Loucy (cell line): Measurements from ENCODE around the gene DRD5.
"Not testable (repeated sequence)": the region's sequence is repeated elsewhere in the genome, so short reads cannot be mapped to it uniquely, and the experiment has no call there.

Source experiments
- H2AFZ ChIP-seq: fragments of 200-600 bp; sonication (generic); 2 replicates; pipeline ENCODE4 v1.6.0; 2016; ENCODE audit warnings: antibody characterized with exemption, mild to moderate bottlenecking, low read length, moderate library complexity
- H3F3A ChIP-seq: fragments of 200-600 bp; 2 replicates; pipeline ENCODE4 v1.6.0; 2016; ENCODE audit warnings: antibody characterized with exemption, low read depth, mild to moderate bottlenecking
- H3K27me3 ChIP-seq: fragments of 200-600 bp; sonication (generic); 2 replicates; pipeline ENCODE4 v1.6.1; 2014; ENCODE audit warnings: low read length, mild to moderate bottlenecking; ENCODE audit not compliant: insufficient read depth, poor library complexity, severe bottlenecking
- H3K36me3 ChIP-seq: fragments of 200-600 bp; sonication (generic); 2 replicates; pipeline ENCODE4 v1.6.1; 2016; ENCODE audit warnings: low read length; ENCODE audit not compliant: insufficient read depth
- H3K4me1 ChIP-seq: fragments of 200-600 bp; sonication (generic); 2 replicates; pipeline ENCODE4 v1.5.1; 2014; ENCODE audit warnings: low read length, mild to moderate bottlenecking; ENCODE audit not compliant: insufficient read depth, poor library complexity, severe bottlenecking
- H3K4me2 ChIP-seq: fragments of 200-600 bp; sonication (generic); 2 replicates; pipeline ENCODE4 v1.6.0; 2014; ENCODE audit warnings: antibody characterized with exemption, low read length, low read depth, mild to moderate bottlenecking; ENCODE audit not compliant: poor library complexity, severe bottlenecking
- H3K4me3 ChIP-seq: fragments of 200-600 bp; sonication (generic); 2 replicates; pipeline ENCODE4 v1.5.1; 2014; ENCODE audit warnings: low read length, mild to moderate bottlenecking, mixed read lengths; ENCODE audit not compliant: poor library complexity, severe bottlenecking
- H3K79me2 ChIP-seq: fragments of 200-600 bp; sonication (generic); 2 replicates; pipeline ENCODE4 v1.6.1; 2014; ENCODE audit warnings: low read length; ENCODE audit not compliant: insufficient read depth
- H3K9ac ChIP-seq: fragments of 200-600 bp; sonication (generic); 2 replicates; pipeline ENCODE4 v1.6.0; 2014; ENCODE audit warnings: mild to moderate bottlenecking, low read depth, low read length, moderate library complexity; ENCODE audit not compliant: poor library complexity, severe bottlenecking
- H3K9me2 ChIP-seq: fragments of 200-600 bp; sonication (generic); replicated peaks from 2 replicates; pipeline ENCODE4 v1.6.1; 2016; ENCODE audit warnings: low read depth, low read length, mixed read lengths
- H3K9me3 ChIP-seq: fragments of 200-600 bp; sonication (generic); 2 replicates; pipeline ENCODE4 v1.6.1; 2014; ENCODE audit warnings: mild to moderate bottlenecking, antibody characterized with exemption, low read length, low read depth; ENCODE audit not compliant: insufficient read depth
- H4K20me1 ChIP-seq: fragments of 200-600 bp; sonication (generic); 2 replicates; pipeline ENCODE4 v1.6.0; 2014; ENCODE audit warnings: antibody characterized with exemption, low read length, mild to moderate bottlenecking; ENCODE audit not compliant: insufficient read depth, poor library complexity, severe bottlenecking
- EZH2phosphoT487 ChIP-seq: fragments of 200-600 bp; IDR thresholded peaks from 2 replicates; pipeline ENCODE4 v1.6.1; 2018; ENCODE audit warnings: antibody characterized with exemption, mild to moderate bottlenecking, moderate library complexity, borderline replicate concordance
- TF ChIP-seq, protein P1 (sequence below): fragments of 200-600 bp; sonication (generic); conservative IDR thresholded peaks from 2 replicates; pipeline ENCODE4 v1.5.1; 2014; ENCODE audit warnings: mild to moderate bottlenecking, antibody characterized with exemption, low read length

DRD5 gene

DNA sequence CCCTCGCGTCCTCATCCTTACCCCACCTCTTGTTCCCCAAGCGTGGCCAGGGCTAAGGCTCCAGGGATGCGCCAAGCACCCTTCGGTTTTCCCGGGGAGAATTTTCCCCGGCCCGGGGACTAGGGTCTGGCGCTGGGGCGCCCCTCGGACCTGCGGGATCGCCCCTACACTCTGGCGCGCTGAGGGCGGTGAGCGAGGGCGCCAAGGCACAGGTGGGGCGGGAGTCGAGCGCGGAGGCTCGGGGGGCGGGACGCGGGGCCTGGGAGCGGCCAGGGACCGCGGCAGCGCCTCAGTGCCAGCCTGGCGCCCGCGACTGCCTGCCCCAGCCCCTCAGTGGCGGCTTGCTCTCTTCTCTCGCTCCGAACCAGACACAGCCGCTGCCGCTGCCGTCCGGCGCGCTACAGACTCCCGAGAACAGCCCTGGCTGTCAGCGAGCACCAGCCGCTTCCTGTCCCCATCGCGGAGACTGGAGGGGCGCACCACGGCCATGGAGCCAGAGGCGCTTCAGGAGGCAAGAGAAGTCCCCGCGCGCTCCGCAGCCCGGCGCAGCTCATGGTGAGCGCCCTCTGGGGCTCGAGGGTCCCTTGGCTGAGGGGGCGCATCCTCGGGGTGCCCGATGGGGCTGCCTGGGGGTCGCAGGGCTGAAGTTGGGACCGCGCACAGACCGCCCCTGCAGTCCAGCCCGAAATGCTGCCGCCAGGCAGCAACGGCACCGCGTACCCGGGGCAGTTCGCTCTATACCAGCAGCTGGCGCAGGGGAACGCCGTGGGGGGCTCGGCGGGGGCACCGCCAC is at the start of gene DRD5:
Gene DRD5 (plus strand): TSS at position 292 of the 793 bp plus-strand sequence. CDS start 396 bp downstream, at position 688.
- H3K9me2 ChIP-seq: no peaks in the 10 kb centered on the region
- H2AFZ ChIP-seq: no peak within 1 kb of the TSS
- H3K4me2 ChIP-seq: no peak within 1 kb of the TSS
- no peaks in the 10 kb centered on the region for H3K36me3 ChIP-seq
- no peak for TF ChIP-seq EZH2phosphoT487
- TF ChIP-seq, protein P1, sequence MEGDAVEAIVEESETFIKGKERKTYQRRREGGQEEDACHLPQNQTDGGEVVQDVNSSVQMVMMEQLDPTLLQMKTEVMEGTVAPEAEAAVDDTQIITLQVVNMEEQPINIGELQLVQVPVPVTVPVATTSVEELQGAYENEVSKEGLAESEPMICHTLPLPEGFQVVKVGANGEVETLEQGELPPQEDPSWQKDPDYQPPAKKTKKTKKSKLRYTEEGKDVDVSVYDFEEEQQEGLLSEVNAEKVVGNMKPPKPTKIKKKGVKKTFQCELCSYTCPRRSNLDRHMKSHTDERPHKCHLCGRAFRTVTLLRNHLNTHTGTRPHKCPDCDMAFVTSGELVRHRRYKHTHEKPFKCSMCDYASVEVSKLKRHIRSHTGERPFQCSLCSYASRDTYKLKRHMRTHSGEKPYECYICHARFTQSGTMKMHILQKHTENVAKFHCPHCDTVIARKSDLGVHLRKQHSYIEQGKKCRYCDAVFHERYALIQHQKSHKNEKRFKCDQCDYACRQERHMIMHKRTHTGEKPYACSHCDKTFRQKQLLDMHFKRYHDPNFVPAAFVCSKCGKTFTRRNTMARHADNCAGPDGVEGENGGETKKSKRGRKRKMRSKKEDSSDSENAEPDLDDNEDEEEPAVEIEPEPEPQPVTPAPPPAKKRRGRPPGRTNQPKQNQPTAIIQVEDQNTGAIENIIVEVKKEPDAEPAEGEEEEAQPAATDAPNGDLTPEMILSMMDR: no peak
- no peaks in the 10 kb centered on the region for H3F3A ChIP-seq
- H3K27me3 ChIP-seq: no peaks in the 10 kb centered on the region
- H3K9me3 ChIP-seq: no peaks in the 10 kb centered on the region
- H3K4me3 ChIP-seq: no peak within 1 kb of the TSS
- H3K79me2 ChIP-seq: no peaks in the 10 kb centered on the region
- no peaks in the 10 kb centered on the region for H4K20me1 ChIP-seq
- no peak within 1 kb of the TSS for H3K9ac ChIP-seq
- no peaks in the 10 kb centered on the region for H3K4me1 ChIP-seq

DNA sequence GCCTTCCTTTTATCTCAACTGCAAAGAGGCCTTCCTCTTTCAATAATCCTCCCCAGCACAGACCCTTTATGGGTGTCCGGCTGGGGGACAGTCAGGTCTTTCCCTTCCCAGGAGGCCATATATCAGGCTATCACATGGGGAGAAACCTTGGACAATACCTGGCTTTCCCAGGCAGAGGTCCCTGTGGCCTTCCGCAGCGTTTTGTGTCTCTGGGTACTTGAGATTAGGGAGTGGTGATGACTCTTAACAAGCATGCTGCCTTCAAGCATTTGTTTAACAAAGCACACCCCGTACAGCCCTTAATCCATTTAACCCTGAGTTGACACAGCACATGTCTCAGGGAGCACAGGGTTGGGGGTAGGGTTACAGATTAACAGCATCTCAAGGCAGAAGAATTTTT is 49.2 kb upstream of the DRD5 start:
- not testable (repeated sequence) for H3K27me3 ChIP-seq, H4K20me1 ChIP-seq, H3K4me2 ChIP-seq, H3K4me3 ChIP-seq, H3K79me2 ChIP-seq, H3K9me2 ChIP-seq, H3F3A ChIP-seq, H3K36me3 ChIP-seq, H3K9me3 ChIP-seq, H3K9ac ChIP-seq, H2AFZ ChIP-seq, H3K4me1 ChIP-seq

DNA sequence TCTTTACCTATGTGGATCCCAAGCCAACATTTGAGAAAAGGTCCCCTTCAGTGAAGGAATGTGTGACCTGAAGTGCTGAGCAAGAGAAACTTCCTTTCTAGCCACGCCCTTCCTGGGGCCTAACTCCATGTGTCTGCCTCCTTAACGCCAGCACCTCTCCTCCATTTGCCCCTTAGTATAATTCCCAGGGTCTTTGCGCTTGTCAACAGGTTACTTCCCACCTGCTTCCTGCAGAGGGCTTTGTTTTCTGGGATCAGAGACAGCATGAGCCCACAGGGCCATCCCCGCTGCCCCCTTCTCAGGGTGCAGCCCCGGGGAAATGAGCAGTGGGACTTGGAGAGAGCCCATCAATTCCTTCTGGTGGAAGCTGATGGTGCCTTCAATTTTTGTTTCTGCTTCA is 45.9 kb upstream of the DRD5 start:
- Histone ChIP-seq H3K27me3 (no peaks in the 10 kb centered on the region), H3K9me2 (no peaks in the 10 kb centered on the region), H2AFZ (no peak overlapping the region), H3K36me3 (no peaks in the 10 kb centered on the region), H3K4me2 (no peak overlapping the region), H3F3A (no peaks in the 10 kb centered on the region), H4K20me1 (no peaks in the 10 kb centered on the region), H3K79me2 (no peaks in the 10 kb centered on the region), H3K9ac (no peak overlapping the region), H3K4me3 (no peak overlapping the region), H3K4me1 (no peaks in the 10 kb centered on the region), H3K9me3 (no peaks in the 10 kb centered on the region)
- TF ChIP-seq EZH2phosphoT487: no peak
- TF ChIP-seq, protein P1: no peak

DNA sequence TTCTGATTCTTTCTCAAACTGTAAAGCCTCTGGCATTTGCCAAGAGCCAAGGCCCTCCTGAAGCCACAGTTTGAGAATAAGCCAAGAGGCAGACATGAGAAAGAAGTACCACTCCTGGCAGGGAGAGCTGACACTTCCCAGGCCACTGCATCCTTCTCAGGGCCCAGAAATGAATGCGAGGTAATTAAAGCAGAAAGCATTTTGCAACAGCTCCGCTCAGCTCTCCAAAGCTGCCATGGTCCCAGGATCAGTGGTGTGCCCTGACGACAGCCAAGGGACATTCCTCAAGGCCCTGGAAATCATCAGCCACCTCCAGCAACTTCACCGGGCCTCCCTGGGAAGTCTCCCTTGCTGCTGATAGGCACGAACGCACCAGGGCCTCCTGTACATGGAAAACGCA is 44.2 kb upstream of the DRD5 start:
- H2AFZ ChIP-seq, H3K36me3 ChIP-seq, H3K4me1 ChIP-seq, H3K27me3 ChIP-seq, H3K79me2 ChIP-seq, H3F3A ChIP-seq, H3K9me2 ChIP-seq, H3K9ac ChIP-seq, H3K4me3 ChIP-seq, H3K9me3 ChIP-seq, H3K4me2 ChIP-seq, H4K20me1 ChIP-seq: not testable (repeated sequence)

DNA sequence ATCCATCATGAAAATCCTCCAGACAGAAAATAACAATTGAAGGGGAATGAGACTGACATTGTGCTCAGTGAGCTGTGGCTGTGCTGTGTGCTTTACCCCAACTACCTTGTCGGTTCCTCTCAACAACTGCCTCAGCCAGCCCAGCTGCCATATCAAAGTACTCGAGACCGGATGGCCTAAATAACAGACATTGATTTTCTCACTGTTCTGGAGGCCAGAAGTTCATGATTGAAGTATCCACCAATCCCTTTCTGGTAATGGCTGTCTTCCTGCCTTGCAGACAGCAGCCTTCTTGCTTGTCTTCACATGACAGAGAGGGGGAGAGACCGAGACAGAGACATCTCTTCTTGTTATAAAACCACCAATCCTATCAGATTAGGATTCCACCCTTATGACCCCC is 37.6 kb upstream of the DRD5 start:
- not testable (repeated sequence) for H3K79me2 ChIP-seq, H3K4me1 ChIP-seq, H3K4me3 ChIP-seq, H3F3A ChIP-seq, H3K9me2 ChIP-seq, H3K27me3 ChIP-seq, H3K9me3 ChIP-seq, H2AFZ ChIP-seq, H3K9ac ChIP-seq, H4K20me1 ChIP-seq, H3K4me2 ChIP-seq, H3K36me3 ChIP-seq
